Measurements from ENCODE around the gene FCHSD2. TPM values are rescaled to one million over a fixed set of nuclear protein-coding genes. Genes with fewer than 3 reads are reported as not detected.

FCHSD2 gene
- total RNA-seq, 1 donor from 2014 or later, result 18.9 TPM

DNA sequence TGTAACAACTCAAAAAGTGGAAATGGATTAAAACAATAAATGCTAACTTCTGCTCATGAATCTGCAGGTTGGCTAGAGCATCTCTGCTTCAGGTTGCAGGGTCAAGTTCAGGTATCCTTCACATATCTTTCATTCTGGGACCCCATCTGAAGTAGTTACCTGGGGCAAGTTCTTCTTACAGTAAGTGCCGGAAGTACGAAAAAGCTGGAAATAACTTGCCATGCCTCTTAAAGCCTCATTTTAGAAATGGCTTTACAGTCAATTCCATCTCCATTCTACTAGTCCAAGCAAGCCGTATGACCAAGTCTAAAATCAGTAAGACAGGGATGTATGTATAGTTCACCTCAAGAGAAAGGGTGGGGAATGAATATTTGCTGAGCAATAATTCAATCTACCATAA lies 93.7 kb downstream of the FCHSD2 start:
- Histone ChIP-seq H3K9me3 (ENCODE audit: insufficient read depth, low read depth, low read length) (no peaks in the 10 kb centered on the region), H4K20me1 (ENCODE audit: insufficient read depth, low read length) (peaks cover 5% of the 10 kb centered on the region), H3K9ac (ENCODE audit: low read length) (no peak overlapping the region), H3K4me3 (ENCODE audit: insufficient read depth, low read depth, low read length) (no peak overlapping the region), H3K36me3 (ENCODE audit: insufficient read depth, low read length) (no peaks in the 10 kb centered on the region), H3K79me2 (ENCODE audit: insufficient read depth, low read length) (peaks cover 4% of the 10 kb centered on the region), H3K27me3 (ENCODE audit: insufficient read depth, low read length) (no peaks in the 10 kb centered on the region), H3K4me1 (ENCODE audit: insufficient read depth, low read length) (no peaks in the 10 kb centered on the region), H2AFZ (ENCODE audit: low read depth, low read length) (no peak overlapping the region), H3K27ac (ENCODE audit: low read depth, low read length) (no peak overlapping the region), H3K4me2 (ENCODE audit: low read length) (no peak overlapping the region)
- no peak for FAIRE-seq
- Mint-ChIP-seq H3K36me3 (ENCODE audit: low read depth, unreplicated experiment) (no peaks in the 10 kb centered on the region), H3K4me1 (ENCODE audit: low read depth, unreplicated experiment) (no peaks in the 10 kb centered on the region), H3K27ac (ENCODE audit: unreplicated experiment) (no peak overlapping the region), H3K9me3 (ENCODE audit: unreplicated experiment) (no peaks in the 10 kb centered on the region), H3K4me3 (ENCODE audit: unreplicated experiment) (no peak overlapping the region), H3K27me3 (ENCODE audit: low read depth, unreplicated experiment) (no peaks in the 10 kb centered on the region)
- no peak for DNase-seq (ENCODE audit: low read depth)
- no peak for TF ChIP-seq EZH2 (IDR thresholded peaks at IDR 0.05; ENCODE audit: insufficient read depth, low read length)
- no peak for TF ChIP-seq CTCF (IDR thresholded peaks at IDR 0.05; ENCODE audit: insufficient read depth, low read depth, low read length)

- peaks cover 5% of the 10 kb centered on the region for H4K20me1 ChIP-seq (ENCODE audit: insufficient read depth, low read length)
- H3K27me3 ChIP-seq (ENCODE audit: insufficient read depth, low read length), result no peaks in the 10 kb centered on the region
- H3K36me3 ChIP-seq (ENCODE audit: insufficient read depth, low read length), result no peaks in the 10 kb centered on the region
- H3K27ac ChIP-seq (ENCODE audit: low read depth, low read length), result no peak overlapping the region
- no peaks in the 10 kb centered on the region for H3K4me1 ChIP-seq (ENCODE audit: insufficient read depth, low read length)
- H2AFZ ChIP-seq (ENCODE audit: low read depth, low read length), result no peak overlapping the region
- H3K79me2 ChIP-seq (ENCODE audit: insufficient read depth, low read length), result peaks cover 4% of the 10 kb centered on the region
- Mint-ChIP-seq H3K9me3 (ENCODE audit: unreplicated experiment) (no peaks in the 10 kb centered on the region), H3K27ac (ENCODE audit: unreplicated experiment) (no peak overlapping the region), H3K36me3 (ENCODE audit: low read depth, unreplicated experiment) (no peaks in the 10 kb centered on the region), H3K27me3 (ENCODE audit: low read depth, unreplicated experiment) (no peaks in the 10 kb centered on the region), H3K4me3 (ENCODE audit: unreplicated experiment) (no peak overlapping the region), H3K4me1 (ENCODE audit: low read depth, unreplicated experiment) (no peaks in the 10 kb centered on the region)
- H3K4me2 ChIP-seq (ENCODE audit: low read length), result no peak overlapping the region
- DNase-seq (ENCODE audit: low read depth) (no peak), FAIRE-seq (no peak)
- H3K4me3 ChIP-seq (ENCODE audit: insufficient read depth, low read depth, low read length), result no peak overlapping the region
- H3K9me3 ChIP-seq (ENCODE audit: insufficient read depth, low read depth, low read length), result no peaks in the 10 kb centered on the region
- no peak overlapping the region for H3K9ac ChIP-seq (ENCODE audit: low read length)
- no peak for TF ChIP-seq EZH2 (IDR thresholded peaks at IDR 0.05; ENCODE audit: insufficient read depth, low read length)
- no peak for TF ChIP-seq CTCF (IDR thresholded peaks at IDR 0.05; ENCODE audit: insufficient read depth, low read depth, low read length)
Observed at GRCh38 chr11:73047773-73048371, 94.2 kb downstream of the FCHSD2 start.

DNA sequence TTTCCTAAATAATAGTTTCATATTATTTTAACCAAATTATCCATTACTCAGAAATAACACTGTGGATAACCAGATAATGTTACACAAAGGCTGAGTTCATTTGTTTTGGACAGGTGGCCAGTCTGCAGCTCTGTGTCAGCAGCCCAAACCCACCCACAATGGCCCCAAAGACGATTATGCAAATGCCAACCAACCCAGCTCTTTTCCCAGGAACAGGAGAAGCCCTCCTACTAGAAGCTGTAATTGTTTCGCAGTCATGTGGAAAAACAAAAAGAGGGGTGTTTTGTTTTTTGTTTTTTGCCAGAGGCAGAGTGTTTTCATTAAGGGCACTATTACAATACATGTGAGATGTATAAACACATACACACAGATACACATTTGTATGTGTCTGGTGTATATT lies 102.1 kb downstream of the FCHSD2 start:
- Mint-ChIP-seq H3K27me3 (ENCODE audit: low read depth, unreplicated experiment) (no peaks in the 10 kb centered on the region), H3K36me3 (ENCODE audit: low read depth, unreplicated experiment) (no peaks in the 10 kb centered on the region), H3K9me3 (ENCODE audit: unreplicated experiment) (no peaks in the 10 kb centered on the region), H3K4me1 (ENCODE audit: low read depth, unreplicated experiment) (no peaks in the 10 kb centered on the region), H3K4me3 (ENCODE audit: unreplicated experiment) (no peak overlapping the region), H3K27ac (ENCODE audit: unreplicated experiment) (no peak overlapping the region)
- H3K4me3 ChIP-seq (ENCODE audit: insufficient read depth, low read depth, low read length), result no peak overlapping the region
- TF ChIP-seq EZH2 (IDR thresholded peaks at IDR 0.05; ENCODE audit: insufficient read depth, low read length), result no peak
- no peak for TF ChIP-seq CTCF (IDR thresholded peaks at IDR 0.05; ENCODE audit: insufficient read depth, low read depth, low read length)
- H2AFZ ChIP-seq (ENCODE audit: low read depth, low read length), result no peak overlapping the region
- no peaks in the 10 kb centered on the region for H3K27me3 ChIP-seq (ENCODE audit: insufficient read depth, low read length)
- no peaks in the 10 kb centered on the region for H3K36me3 ChIP-seq (ENCODE audit: insufficient read depth, low read length)
- H3K4me1 ChIP-seq (ENCODE audit: insufficient read depth, low read length), result no peaks in the 10 kb centered on the region
- FAIRE-seq (no peak), DNase-seq (ENCODE audit: low read depth) (no peak)
- no peak overlapping the region for H3K27ac ChIP-seq (ENCODE audit: low read depth, low read length)
- no peak overlapping the region for H3K4me2 ChIP-seq (ENCODE audit: low read length)
- H3K79me2 ChIP-seq (ENCODE audit: insufficient read depth, low read length), result no peaks in the 10 kb centered on the region
- H4K20me1 ChIP-seq (ENCODE audit: insufficient read depth, low read length), result no peaks in the 10 kb centered on the region
- no peak overlapping the region for H3K9ac ChIP-seq (ENCODE audit: low read length)
- no peaks in the 10 kb centered on the region for H3K9me3 ChIP-seq (ENCODE audit: insufficient read depth, low read depth, low read length)

Data from astrocyte (in vitro differentiated cells and primary cell).